H1 (cell line): ENCODE data around the gene JTB. TPM values are rescaled to one million over a fixed set of nuclear protein-coding genes. Genes with fewer than 3 reads are reported as not detected.

Experiments
- CREB1 ChIP-seq: IDR thresholded peaks from 2 replicates; pipeline ENCODE4 v1.6.1; 2012; ENCODE audit warnings: inconsistent platforms
- SRF ChIP-seq: IDR thresholded peaks from 2 replicates; pipeline ENCODE4 v1.6.1; 2011; ENCODE audit warnings: mild to moderate bottlenecking, low read depth, low read length, moderate library complexity
- SUZ12 ChIP-seq: fragments of 200-600 bp; sonication (generic); IDR thresholded peaks from 2 replicates; pipeline ENCODE4 v1.6.1; 2012; ENCODE audit warnings: mild to moderate bottlenecking, inconsistent platforms, low read length, moderate library complexity, mixed read lengths
- TAF7 ChIP-seq: optimal IDR thresholded peaks from 2 replicates; pipeline ENCODE3; 2011; ENCODE audit warnings: low read depth, mild to moderate bottlenecking, inconsistent platforms, low read length, moderate library complexity, borderline replicate concordance
- polyA plus RNA-seq, 7 experiments: library from polyadenylated mRNA; depleted of rRNA in 3 of 7; stranded (reverse) in 5 of 7; unstranded in 2 of 7; fragments of >200 nt in 5 of 7; fragments of 200-250 nt in 2 of 7; gene quantifications; 1 replicate in 5 of 7; 2 replicates in 1 of 7; 4 replicates in 1 of 7; pipeline versions ENCODE4 v1.2.1 to v1.2.3, GENCODE V29; 2011 to 2013; ENCODE audit warnings: missing spikeins in 2 of 7, mixed read lengths in 2 of 7
- total RNA-seq: library from RNA; stranded (reverse); fragmentation: NEBNext Ultra II Directional; extraction: Animal tissue kit (Norgen Biotek cat#: 25700); gene quantifications from 2 replicates; pipeline ENCODE4 v1.2.1, GENCODE V29; 2021

Gene JTB
- total and polyA plus RNA-seq, 2 of the 8 experiments (the other 6 are each of a cell fraction or from before 2014, with no cell fraction given) = 91.1 to 122 TPM

GRCh38 chr1:153968000-153968363 is 9.5 kb downstream of the JTB start (continued):
- TF ChIP-seq TAF7 = peak; percentile 36
- no peak for TF ChIP-seq SUZ12
- TF ChIP-seq CREB1 = no peak
- no peak for TF ChIP-seq SRF
